K562 (cell line): Measurements from ENCODE around the gene CDH6. TPM values are rescaled to one million over a fixed set of nuclear protein-coding genes. Genes with fewer than 3 reads are reported as not detected.

ENCODE experiments used
- ATAC-seq: fragments of 200-7000 bp; cut with Tn5 transposase; 3 replicates; pipeline ENCODE4 v1.9.1; 2020; ENCODE audit warnings: moderate library complexity
- Bru-seq: library from RNA; stranded (reverse); fragments of 400-500 nt; gene quantifications from one replicate; lab custom pipeline; 2021; lab: Mats Ljungman, UMichigan
- BruChase-seq, 2 experiments: library from RNA; stranded (reverse); fragments of 400-500 nt; gene quantifications; one replicate each; lab custom pipeline; 2021; lab: Mats Ljungman, UMichigan
- BruUV-seq: library from RNA; stranded (reverse); fragments of 400-500 nt; replicated peaks from 2 replicates; lab custom pipeline; 2021; lab: Mats Ljungman, UMichigan
- CTCF ChIA-PET: fragments of 300-600 bp; formaldehyde crosslinking; extraction: SDS; loops from one replicate; lab custom pipeline; 2021; ENCODE audit warnings: low intra/inter-chr PET ratio; lab: Yijun Ruan, JAX
- POLR2A ChIA-PET: fragments of 300-600, 350-650 bp; sonication (Branson Sonifier 250); formaldehyde crosslinking; extraction: SDS; loops from one replicate; lab custom pipeline; 2021; ENCODE audit warnings: antibody characterized with exemption, inconsistent platforms; lab: Yijun Ruan, JAX
- DNase-seq, 4 experiments: peaks; one replicate each; pipeline versions ENCODE4 v3.0.0 to v3.0.0-alpha.2; 2011 to 2018; ENCODE audit warnings: low spot score in 3 of 4, mixed read lengths in 3 of 4; ENCODE audit errors: extremely low read depth in 1 of 4
- FAIRE-seq: peaks from 2 replicates; lab custom pipeline; 2011; peaks lifted over from hg19 to GRCh38; lab: Jason Lieb, UNC
- H2AFZ ChIP-seq: 2 replicates; pipeline ENCODE4 v1.6.0; 2011; ENCODE audit warnings: low read depth, low read length, control low read depth, inconsistent platforms
- H3K27ac ChIP-seq: fragments of 200-600 bp; 3 replicates; pipeline ENCODE4 v1.8.0; 2011; ENCODE audit warnings: low read depth, mild to moderate bottlenecking, control low read depth, inconsistent platforms, low read length, moderate library complexity, mixed read lengths; ENCODE audit errors: extremely low read depth
- H3K27me3 ChIP-seq, 2 experiments: fragments of 300-600 bp in 1 of 2; 2 replicates in 1 of 2; 3 replicates in 1 of 2; pipeline versions ENCODE4 v1.6.0 to v1.8.0; 2011; ENCODE audit warnings: inconsistent platforms in 2 of 2, low read length in 2 of 2, mild to moderate bottlenecking in 1 of 2, mixed read lengths in 1 of 2, moderate library complexity in 1 of 2; ENCODE audit not compliant: control insufficient read depth in 2 of 2, insufficient read depth in 2 of 2
- H3K36me3 ChIP-seq: fragments of 300-600 bp; 3 replicates; pipeline ENCODE4 v1.8.0; 2011; ENCODE audit warnings: mild to moderate bottlenecking, low read length, inconsistent platforms; ENCODE audit not compliant: control insufficient read depth, insufficient read depth
- H3K4me1 ChIP-seq, 2 experiments: fragments of 200-600 bp in 1 of 2; replicated peaks in 1 of 2; 2 replicates in 1 of 2; 3 replicates in 1 of 2; pipeline versions ENCODE4 v1.5.1 to v1.8.0; 2011; ENCODE audit warnings: inconsistent platforms in 2 of 2, low read length in 2 of 2, mild to moderate bottlenecking in 1 of 2, mixed read lengths in 1 of 2, moderate library complexity in 1 of 2; ENCODE audit not compliant: control insufficient read depth in 2 of 2, insufficient read depth in 2 of 2
- H3K4me2 ChIP-seq: 2 replicates; pipeline ENCODE4 v1.6.1; 2011; ENCODE audit warnings: low read length, control low read depth, inconsistent platforms, mixed read lengths; ENCODE audit not compliant: insufficient read depth
- H3K4me3 ChIP-seq: fragments of 200-600 bp; sonication (generic), shearing (Covaris generic); 2 replicates; pipeline ENCODE4 v1.5.1; 2016; ENCODE audit warnings: control low read depth, inconsistent platforms
- H3K79me2 ChIP-seq: fragments of 200-600 bp; 3 replicates; pipeline ENCODE4 v1.8.0; 2011; ENCODE audit warnings: low read length, inconsistent platforms; ENCODE audit not compliant: control insufficient read depth, insufficient read depth
- H3K9ac ChIP-seq, 2 experiments: 2 replicates each; pipeline versions ENCODE4 v1.6.0 to v1.6.1; 2011; ENCODE audit warnings: low read depth in 2 of 2, low read length in 2 of 2, control low read depth in 1 of 2, inconsistent platforms in 1 of 2, mild to moderate bottlenecking in 1 of 2, mixed read lengths in 1 of 2; ENCODE audit not compliant: insufficient read depth in 1 of 2
- H3K9me1 ChIP-seq: one replicate; pipeline ENCODE4 v1.6.0; 2011; ENCODE audit warnings: inconsistent platforms, mild to moderate bottlenecking, low read length, moderate library complexity; ENCODE audit not compliant: control insufficient read depth, insufficient read depth
- H3K9me3 ChIP-seq: replicated peaks from 2 replicates; pipeline ENCODE4 v1.5.1; 2011; ENCODE audit warnings: low read depth, low read length, inconsistent platforms; ENCODE audit not compliant: control insufficient read depth, insufficient read depth
- H4K20me1 ChIP-seq: replicated peaks from 2 replicates; pipeline ENCODE4 v1.6.1; 2011; ENCODE audit warnings: low read length, inconsistent platforms, mixed read lengths; ENCODE audit not compliant: control insufficient read depth, insufficient read depth
- CSDE1 ChIP-seq, 2 experiments: fragments of 450-650 bp; IDR thresholded peaks; 2 replicates each; pipeline ENCODE4 v1.6.1; 2016; ENCODE audit warnings: mild to moderate bottlenecking in 1 of 2
- ILF3 ChIP-seq: fragments of 450-650 bp; IDR thresholded peaks from 2 replicates; pipeline ENCODE4 v1.6.1; 2018; ENCODE audit warnings: antibody characterized with exemption, mild to moderate bottlenecking, moderate library complexity, borderline replicate concordance
- KLF16 ChIP-seq: IDR thresholded peaks from 2 replicates; pipeline ENCODE4 v1.6.1; 2016; ENCODE audit warnings: antibody characterized with exemption
- NR2C2 ChIP-seq, 2 experiments: fragments of 200-800 bp in 1 of 2; sonication (Bioruptor generic) in 1 of 2; sonication (generic) in 1 of 2; formaldehyde crosslinking in 1 of 2; IDR thresholded peaks; 2 replicates each; pipeline versions ENCODE4 v1.6.1 to v1.8.0; 2016 to 2022; ENCODE audit warnings: mild to moderate bottlenecking in 1 of 2, missing compliant biosample characterization in 1 of 2, missing genetic modification characterization in 1 of 2, missing genetic modification reagents in 1 of 2
- POU5F1 ChIP-seq: fragments of 150-350 bp; IDR thresholded peaks from 2 replicates; pipeline ENCODE4 v1.6.1; 2014; ENCODE audit warnings: borderline replicate concordance, low read length, low read depth, mild to moderate bottlenecking; ENCODE audit not compliant: partially characterized antibody
- ZNF140 ChIP-seq: fragments of 250-450 bp; sonication (Bioruptor Pico); IDR thresholded peaks from 2 replicates; pipeline ENCODE4 v1.8.0; 2021; ENCODE audit warnings: moderate library complexity, mild to moderate bottlenecking, inconsistent platforms
- ZNF146 ChIP-seq: IDR thresholded peaks from one replicate; pipeline ENCODE4 v1.6.1; 2018; ENCODE audit warnings: missing compliant biosample characterization; ENCODE audit not compliant: unreplicated experiment
- WGBS: fragments of 100-300 bp; shearing (Covaris generic); methylation state at CpG from one replicate; pipeline ENCODE4 v1.1.6; 2016; ENCODE audit warnings: low coverage, mixed read lengths; ENCODE audit not compliant: insufficient coverage; ENCODE audit errors: missing lambda C conversion rate; 5-methylcytosine and 5-hydroxymethylcytosine counted together
- in situ Hi-C: fragments of 300-500 bp; cut with MboI; formaldehyde crosslinking; loops from 4 replicates; pipeline ENCODE4 v1.15.0; 2018; ENCODE audit warnings: inconsistent platforms, mixed read lengths
- intact Hi-C: fragments of 100-400 bp; cut with micrococcal nuclease; formaldehyde crosslinking; loops from 2 replicates; pipeline ENCODE4 v1.14.2; 2022
- long read RNA-seq, 3 experiments: library from polyadenylated mRNA in 2 of 3; library from RNA in 1 of 3; unstranded in 2 of 3; stranded (forward) in 1 of 3; transcript quantifications; one replicate each; pipeline ENCODE4 v2.0.0, GENCODE V29; 2019 to 2022
- polyA minus RNA-seq, 3 experiments: library from RNA; depleted of rRNA, polyadenylated mRNA; stranded (reverse); fragments of >200 nt; gene quantifications; 2 replicates each; pipeline ENCODE4 v1.2.3, GENCODE V29; 2011
- polyA plus RNA-seq, 8 experiments: library from polyadenylated mRNA; depleted of rRNA in 4 of 8; stranded (reverse) in 5 of 8; unstranded in 3 of 8; fragments of >200 nt; fragmentation: Nextera tagmentation in 2 of 8; fragmentation: Illumina TruSeq in 1 of 8; extraction: Ambion mirVana in 2 of 8; extraction: Trizol in 1 of 8; gene quantifications; 2 replicates each; pipeline versions ENCODE4 v1.2.1 to v1.2.3, GENCODE V29; 2011 to 2014; ENCODE audit warnings: inconsistent platforms in 1 of 8, missing spikeins in 1 of 8
- total RNA-seq, 7 experiments: library from RNA; depleted of rRNA in 6 of 7; stranded (reverse); fragments of >200 nt in 6 of 7; fragmentation: Illumina TruSeq in 2 of 7; extraction: Trizol in 2 of 7; gene quantifications; 2 replicates each; pipeline versions ENCODE4 v1.2.1 to v1.2.3, GENCODE V29; 2011 to 2021; ENCODE audit warnings: low replicate concordance in 1 of 7
- TF ChIP-seq, protein P1 (sequence below): fragments of 250-450 bp; sonication (Bioruptor Pico); IDR thresholded peaks from 2 replicates; pipeline ENCODE4 v1.4.0; 2020; ENCODE audit warnings: mild to moderate bottlenecking, moderate library complexity, borderline replicate concordance
- TF ChIP-seq, protein P2 (sequence below): fragments of 450-650 bp; IDR thresholded peaks from 2 replicates; pipeline ENCODE4 v1.6.1; 2018; ENCODE audit warnings: mild to moderate bottlenecking, low read depth; ENCODE audit not compliant: partially characterized antibody
- TF ChIP-seq, protein P3 (sequence below): sonication (generic); formaldehyde crosslinking; IDR thresholded peaks from 2 replicates; pipeline ENCODE4 v1.8.1; 2023; ENCODE audit warnings: mild to moderate bottlenecking, missing genetic modification reagents

Gene CDH6
- total RNA-seq (2011; cell fraction: chromatin; rRNA removed; ENCODE audit: low replicate concordance) = not detected in 2 replicates
- total RNA-seq (2011; cell fraction: nucleolus; rRNA removed) = not detected in 2 replicates
- total RNA-seq (2011; cell fraction: nucleoplasm; rRNA removed) = not detected in 2 replicates
- total RNA-seq (2014; rRNA removed) (not detected in 2 replicates), total RNA-seq (2014; rRNA removed; fragmentation: Illumina TruSeq; extraction: Trizol) (not detected in 2 replicates), total RNA-seq (2015; rRNA removed; fragmentation: Illumina TruSeq; extraction: Trizol) (not detected in 2 replicates), total RNA-seq (2021) (0.07 TPM in 1 of 2 replicates, not detected in the other), polyA plus RNA-seq (2011; rRNA removed) (not detected in 2 replicates), polyA plus RNA-seq (2014; fragmentation: Illumina TruSeq; extraction: Trizol) (not detected in 2 replicates), polyA plus RNA-seq (2014; fragmentation: Nextera tagmentation; extraction: Ambion mirVana) (not detected), polyA plus RNA-seq (2014; rRNA removed) (not detected in 2 replicates), polyA minus RNA-seq (2011; rRNA and poly(A)+ RNA removed) (not detected in 2 replicates), Bru-seq, nascent RNA (not detected), BruChase-seq, experiment 1, labeled RNA remaining after a 2-hour chase (percentile 1 among the genes with signal in this experiment), BruChase-seq, experiment 2, labeled RNA remaining after a 6-hour chase (not detected)
- not detected in 2 replicates for polyA plus RNA-seq (2011; cell fraction: cytosol; rRNA removed)
- not detected in 2 replicates for polyA plus RNA-seq (2011; cell fraction: nucleus; rRNA removed)
- not detected in 2 replicates for polyA plus RNA-seq (2012)
- polyA minus RNA-seq (2011; cell fraction: cytosol; rRNA and poly(A)+ RNA removed) = not detected in 2 replicates
- polyA minus RNA-seq (2011; cell fraction: nucleus; rRNA and poly(A)+ RNA removed) = not detected in 2 replicates
- long read RNA-seq, experiment 1 = 0 reads
- long read RNA-seq, experiment 2 = 0 reads
- long read RNA-seq, experiment 3 = 0 reads

DNA sequence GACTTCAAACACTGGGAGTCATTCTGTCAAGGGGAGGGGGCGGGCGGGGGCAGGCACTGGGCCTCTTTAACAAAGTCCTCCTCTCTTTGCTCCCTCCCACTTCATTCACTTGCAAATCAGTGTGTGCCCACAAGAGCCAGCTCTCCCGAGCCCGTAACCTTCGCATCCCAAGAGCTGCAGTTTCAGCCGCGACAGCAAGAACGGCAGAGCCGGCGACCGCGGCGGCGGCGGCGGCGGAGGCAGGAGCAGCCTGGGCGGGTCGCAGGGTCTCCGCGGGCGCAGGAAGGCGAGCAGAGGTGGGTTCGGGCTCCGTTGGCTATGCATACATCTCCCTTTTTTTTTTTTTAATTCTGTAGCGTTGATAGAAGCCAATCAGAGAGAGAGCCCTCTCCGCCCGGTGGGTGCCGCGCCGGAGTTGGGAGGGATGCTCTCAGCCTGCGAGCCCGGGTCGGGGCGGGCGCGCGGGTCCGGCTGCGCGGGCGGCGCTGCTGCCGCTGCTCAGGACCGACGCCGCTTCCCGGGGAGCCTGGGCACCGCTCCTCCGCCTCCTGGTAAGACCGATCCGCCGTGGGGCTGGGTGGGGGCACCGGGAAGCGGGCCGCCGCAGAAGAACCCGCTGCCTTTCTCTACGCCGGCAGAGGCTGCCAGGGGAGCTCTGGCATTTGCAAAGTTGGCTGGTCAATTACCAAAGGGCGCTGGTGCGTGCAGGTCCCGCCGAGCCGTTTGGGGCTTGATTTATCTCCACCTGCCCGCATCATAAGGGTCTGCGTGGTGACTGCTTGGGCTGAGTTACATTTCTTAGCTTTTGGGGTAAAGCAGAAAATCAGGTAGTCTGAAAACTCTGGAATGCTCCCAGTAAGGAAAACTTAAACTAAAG is at the start of gene CDH6:
Gene CDH6, plus strand, starts transcription at position 96 of the 877 bp plus-strand sequence. CDS start 73,788 bp downstream, outside the sequence.
- peaks cover 5 to 12% of the 10 kb centered on the region in 2 experiments; a peak in 3 of 5 replicates for H3K27me3 ChIP-seq
- ATAC-seq (no peak; the same call in 2 of the 3 replicates), DNase-seq (no peak), FAIRE-seq (no peak)
- H3K9ac ChIP-seq = no peak within 1 kb of the TSS
- no TSS peak for BruUV-seq
- in situ Hi-C loops (no loop called here), intact Hi-C loops (no loop called here)
- ChIA-PET CTCF (interaction anchor here (0.6 kb wide), 1 partner anchor 1669 kb away, joined by 3 read pairs; no protein-coding TSS in a partner anchor), POLR2A (no interaction called here)
- TF ChIP-seq ILF3 (no peak), CSDE1 (IDR thresholded peaks at IDR 0.05) (no peak), ZNF146 (CRISPR knock-in tag) (no peak), POU5F1 (no peak), ZNF140 (CRISPR knock-in tag) (no peak), NR2C2 (CRISPR knock-in tag; IDR thresholded peaks at IDR 0.05) (no peak), NR2C2 (tag; IDR thresholded peaks at IDR 0.05) (no peak), KLF16 (no peak)
- TF ChIP-seq, protein P1, sequence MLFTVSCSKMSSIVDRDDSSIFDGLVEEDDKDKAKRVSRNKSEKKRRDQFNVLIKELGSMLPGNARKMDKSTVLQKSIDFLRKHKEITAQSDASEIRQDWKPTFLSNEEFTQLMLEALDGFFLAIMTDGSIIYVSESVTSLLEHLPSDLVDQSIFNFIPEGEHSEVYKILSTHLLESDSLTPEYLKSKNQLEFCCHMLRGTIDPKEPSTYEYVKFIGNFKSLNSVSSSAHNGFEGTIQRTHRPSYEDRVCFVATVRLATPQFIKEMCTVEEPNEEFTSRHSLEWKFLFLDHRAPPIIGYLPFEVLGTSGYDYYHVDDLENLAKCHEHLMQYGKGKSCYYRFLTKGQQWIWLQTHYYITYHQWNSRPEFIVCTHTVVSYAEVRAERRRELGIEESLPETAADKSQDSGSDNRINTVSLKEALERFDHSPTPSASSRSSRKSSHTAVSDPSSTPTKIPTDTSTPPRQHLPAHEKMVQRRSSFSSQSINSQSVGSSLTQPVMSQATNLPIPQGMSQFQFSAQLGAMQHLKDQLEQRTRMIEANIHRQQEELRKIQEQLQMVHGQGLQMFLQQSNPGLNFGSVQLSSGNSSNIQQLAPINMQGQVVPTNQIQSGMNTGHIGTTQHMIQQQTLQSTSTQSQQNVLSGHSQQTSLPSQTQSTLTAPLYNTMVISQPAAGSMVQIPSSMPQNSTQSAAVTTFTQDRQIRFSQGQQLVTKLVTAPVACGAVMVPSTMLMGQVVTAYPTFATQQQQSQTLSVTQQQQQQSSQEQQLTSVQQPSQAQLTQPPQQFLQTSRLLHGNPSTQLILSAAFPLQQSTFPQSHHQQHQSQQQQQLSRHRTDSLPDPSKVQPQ (CRISPR knock-in tag) = no peak
- TF ChIP-seq, protein P2, sequence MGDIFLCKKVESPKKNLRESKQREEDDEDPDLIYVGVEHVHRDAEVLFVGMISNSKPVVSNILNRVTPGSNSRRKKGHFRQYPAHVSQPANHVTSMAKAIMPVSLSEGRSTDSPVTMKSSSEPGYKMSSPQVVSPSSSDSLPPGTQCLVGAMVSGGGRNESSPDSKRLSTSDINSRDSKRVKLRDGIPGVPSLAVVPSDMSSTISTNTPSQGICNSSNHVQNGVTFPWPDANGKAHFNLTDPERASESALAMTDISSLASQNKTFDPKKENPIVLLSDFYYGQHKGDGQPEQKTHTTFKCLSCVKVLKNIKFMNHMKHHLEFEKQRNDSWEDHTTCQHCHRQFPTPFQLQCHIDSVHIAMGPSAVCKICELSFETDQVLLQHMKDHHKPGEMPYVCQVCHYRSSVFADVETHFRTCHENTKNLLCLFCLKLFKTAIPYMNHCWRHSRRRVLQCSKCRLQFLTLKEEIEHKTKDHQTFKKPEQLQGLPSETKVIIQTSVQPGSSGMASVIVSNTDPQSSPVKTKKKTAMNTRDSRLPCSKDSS = no peak
- TF ChIP-seq, protein P3, sequence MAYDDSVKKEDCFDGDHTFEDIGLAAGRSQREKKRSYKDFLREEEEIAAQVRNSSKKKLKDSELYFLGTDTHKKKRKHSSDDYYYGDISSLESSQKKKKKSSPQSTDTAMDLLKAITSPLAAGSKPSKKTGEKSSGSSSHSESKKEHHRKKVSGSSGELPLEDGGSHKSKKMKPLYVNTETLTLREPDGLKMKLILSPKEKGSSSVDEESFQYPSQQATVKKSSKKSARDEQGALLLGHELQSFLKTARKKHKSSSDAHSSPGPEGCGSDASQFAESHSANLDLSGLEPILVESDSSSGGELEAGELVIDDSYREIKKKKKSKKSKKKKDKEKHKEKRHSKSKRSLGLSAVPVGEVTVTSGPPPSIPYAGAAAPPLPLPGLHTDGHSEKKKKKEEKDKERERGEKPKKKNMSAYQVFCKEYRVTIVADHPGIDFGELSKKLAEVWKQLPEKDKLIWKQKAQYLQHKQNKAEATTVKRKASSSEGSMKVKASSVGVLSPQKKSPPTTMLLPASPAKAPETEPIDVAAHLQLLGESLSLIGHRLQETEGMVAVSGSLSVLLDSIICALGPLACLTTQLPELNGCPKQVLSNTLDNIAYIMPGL (CRISPR knock-in tag) = no peak
- H3K4me3 ChIP-seq = no peak within 1 kb of the TSS
- no peaks in the 10 kb centered on the region for H4K20me1 ChIP-seq
- no peak within 1 kb of the TSS for H3K27ac ChIP-seq
- H3K9me3 ChIP-seq = no peaks in the 10 kb centered on the region
- no peaks in the 10 kb centered on the region for H3K79me2 ChIP-seq
- no peaks in the 10 kb centered on the region for H3K9me1 ChIP-seq
- no peak within 1 kb of the TSS for H3K4me2 ChIP-seq
- 6% methylated on average over 33 of the region's 67 CpGs for whole genome bisulfite sequencing
- no peaks in the 10 kb centered on the region for H3K36me3 ChIP-seq
- no peaks in the 10 kb centered on the region for H3K4me1 ChIP-seq
- H2AFZ ChIP-seq = no peak within 1 kb of the TSS
